H1 (cell line): ENCODE results near the gene OR52A5. TPM values are rescaled to one million over a fixed set of nuclear protein-coding genes. Genes with fewer than 3 reads are reported as not detected.

Source experiments
- CTCF ChIA-PET: fragments of 300-600 bp; sonication (Branson Sonifier 250); formaldehyde crosslinking; loops from one replicate; lab custom pipeline; 2021; ENCODE audit not compliant: partially characterized antibody; lab: Charles Lee
- POLR2A ChIA-PET: fragments of 300-600 bp; sonication (Branson Sonifier 250); formaldehyde crosslinking; loops from one replicate; lab custom pipeline; 2021; ENCODE audit warnings: inconsistent platforms; ENCODE audit not compliant: partially characterized antibody; lab: Charles Lee
- DNase-seq, 2 experiments: peaks; one replicate each; pipeline versions ENCODE4 v3.0.0 to v3.0.0-alpha.2; 2010 to 2022; ENCODE audit warnings: low spot score in 2 of 2, low read depth in 1 of 2, mixed read lengths in 1 of 2
- FAIRE-seq: peaks from 2 replicates; lab custom pipeline; 2011; peaks lifted over from hg19 to GRCh38; lab: Jason Lieb, UNC
- H2AFZ ChIP-seq: 2 replicates; pipeline ENCODE4 v1.8.1; 2012; ENCODE audit warnings: low read length, inconsistent platforms
- H2AK5ac ChIP-seq: 2 replicates; pipeline ENCODE4 v1.6.1; 2013; ENCODE audit warnings: low read depth, low read length
- H2BK120ac ChIP-seq: replicated peaks from 2 replicates; pipeline ENCODE3; 2013; ENCODE audit warnings: low read depth, low read length, inconsistent platforms
- H2BK12ac ChIP-seq: 2 replicates; pipeline ENCODE4 v1.6.1; 2013; ENCODE audit warnings: low read depth, low read length
- H2BK15ac ChIP-seq: 2 replicates; pipeline ENCODE4 v1.6.1; 2013; ENCODE audit warnings: low read length
- H2BK20ac ChIP-seq: 2 replicates; pipeline ENCODE4 v1.6.1; 2013; ENCODE audit warnings: low read length
- H2BK5ac ChIP-seq: 2 replicates; pipeline ENCODE4 v1.6.1; 2013; ENCODE audit warnings: low read depth, low read length
- H3K14ac ChIP-seq: 2 replicates; pipeline ENCODE4 v1.6.1; 2013; ENCODE audit warnings: inconsistent platforms; ENCODE audit not compliant: insufficient read length
- H3K18ac ChIP-seq: 2 replicates; pipeline ENCODE4 v1.6.1; 2013; ENCODE audit warnings: low read length; ENCODE audit errors: extremely low read depth
- H3K23ac ChIP-seq: 2 replicates; pipeline ENCODE4 v1.6.1; 2013; ENCODE audit warnings: inconsistent platforms; ENCODE audit not compliant: insufficient read length
- H3K23me2 ChIP-seq: 2 replicates; pipeline ENCODE4 v1.6.1; 2013; ENCODE audit warnings: low read depth, low read length
- H3K27ac ChIP-seq: 2 replicates; pipeline ENCODE4 v1.6.1; 2011; ENCODE audit warnings: low read depth, low read length, inconsistent platforms
- H3K27me3 ChIP-seq, 4 experiments: replicated peaks in 1 of 4; 1 replicate in 1 of 4; 2 replicates in 3 of 4; pipeline versions ENCODE4 v1.6.1 to v1.8.1; 2011 to 2013; ENCODE audit warnings: low read length in 3 of 4, mild to moderate bottlenecking in 3 of 4, inconsistent platforms in 2 of 4, mixed read lengths in 2 of 4, moderate library complexity in 1 of 4; ENCODE audit not compliant: control insufficient read depth in 3 of 4, insufficient read depth in 3 of 4; ENCODE audit errors: extremely low read depth in 1 of 4
- H3K36me3 ChIP-seq, 4 experiments: 2 replicates each; pipeline versions ENCODE4 v1.6.1 to v1.8.1; 2011 to 2013; ENCODE audit warnings: mild to moderate bottlenecking in 4 of 4, low read length in 3 of 4, moderate library complexity in 2 of 4, control low read depth in 1 of 4, inconsistent platforms in 1 of 4; ENCODE audit not compliant: insufficient read depth in 4 of 4, control insufficient read depth in 2 of 4
- H3K4ac ChIP-seq: replicated peaks from 2 replicates; pipeline ENCODE3; 2013; ENCODE audit warnings: low read length, low read depth, mixed read lengths, inconsistent platforms; ENCODE audit not compliant: insufficient read length
- H3K4me1 ChIP-seq, 4 experiments: replicated peaks in 1 of 4; 1 replicate in 1 of 4; 2 replicates in 3 of 4; pipeline versions ENCODE4 v1.6.1 to v1.8.1; 2011 to 2013; ENCODE audit warnings: low read length in 3 of 4, inconsistent platforms in 2 of 4, mixed read lengths in 1 of 4; ENCODE audit not compliant: insufficient read depth in 4 of 4, control insufficient read depth in 3 of 4
- H3K4me2 ChIP-seq, 2 experiments: 2 replicates each; pipeline versions ENCODE4 v1.6.1 to v1.8.1; 2011 to 2013; ENCODE audit warnings: low read depth in 2 of 2, low read length in 2 of 2, control low read depth in 1 of 2, inconsistent platforms in 1 of 2, mild to moderate bottlenecking in 1 of 2; ENCODE audit not compliant: insufficient read depth in 1 of 2
- H3K4me3 ChIP-seq, 4 experiments: fragments of 200-600, 300-600 bp in 1 of 4; sonication (generic), shearing (Covaris generic), sonication (Bioruptor Twin) in 1 of 4; 2 replicates each; pipeline versions ENCODE4 v1.5.1 to v1.8.1; 2011 to 2016; ENCODE audit warnings: low read length in 4 of 4, low read depth in 3 of 4, control low read depth in 2 of 4, inconsistent platforms in 2 of 4, mild to moderate bottlenecking in 2 of 4, mixed read lengths in 1 of 4, moderate library complexity in 1 of 4; ENCODE audit not compliant: insufficient read depth in 2 of 4; ENCODE audit errors: extremely low read depth in 1 of 4
- H3K56ac ChIP-seq: replicated peaks from 2 replicates; pipeline ENCODE3; 2013; ENCODE audit warnings: low read depth, mild to moderate bottlenecking, mixed read lengths, low read length, inconsistent platforms; ENCODE audit not compliant: insufficient read length
- H3K79me1 ChIP-seq: 2 replicates; pipeline ENCODE4 v1.6.1; 2013; ENCODE audit warnings: low read depth, low read length, control low read depth
- H3K79me2 ChIP-seq, 2 experiments: 2 replicates each; pipeline versions ENCODE4 v1.6.1 to v1.8.1; 2012 to 2013; ENCODE audit warnings: low read length in 2 of 2, mild to moderate bottlenecking in 2 of 2, inconsistent platforms in 1 of 2; ENCODE audit not compliant: insufficient read depth in 2 of 2, control insufficient read depth in 1 of 2
- H3K9ac ChIP-seq, 4 experiments: replicated peaks in 1 of 4; 1 replicate in 1 of 4; 2 replicates in 3 of 4; pipeline versions ENCODE4 v1.6.1 to v1.8.1; 2011 to 2013; ENCODE audit warnings: low read depth in 3 of 4, low read length in 3 of 4, control low read depth in 2 of 4, mild to moderate bottlenecking in 2 of 4, moderate library complexity in 2 of 4, inconsistent platforms in 1 of 4; ENCODE audit errors: extremely low read depth in 1 of 4
- H3K9me3 ChIP-seq, 2 experiments: 2 replicates each; pipeline versions ENCODE4 v1.6.1 to v1.8.1; 2012 to 2013; ENCODE audit warnings: mild to moderate bottlenecking in 2 of 2, moderate library complexity in 2 of 2, control low read depth in 1 of 2, inconsistent platforms in 1 of 2, low read depth in 1 of 2, low read length in 1 of 2, mixed read lengths in 1 of 2; ENCODE audit not compliant: insufficient read depth in 2 of 2
- H4K20me1 ChIP-seq, 2 experiments: replicated peaks in 1 of 2; 2 replicates each; pipeline versions ENCODE3 to v1.8.1; 2011 to 2013; ENCODE audit warnings: inconsistent platforms in 2 of 2, low read length in 2 of 2, mild to moderate bottlenecking in 1 of 2; ENCODE audit not compliant: insufficient read depth in 2 of 2, control insufficient read depth in 1 of 2
- H4K5ac ChIP-seq: 2 replicates; pipeline ENCODE4 v1.6.1; 2013; ENCODE audit warnings: low read length, low read depth, mixed read lengths, inconsistent platforms; ENCODE audit not compliant: insufficient read length
- H4K8ac ChIP-seq: 2 replicates; pipeline ENCODE4 v1.8.0; 2013; ENCODE audit warnings: mild to moderate bottlenecking, moderate library complexity, low read length, inconsistent platforms; ENCODE audit not compliant: insufficient read depth; ENCODE audit errors: extremely low read depth
- H4K91ac ChIP-seq: replicated peaks from 2 replicates; pipeline ENCODE3; 2013; ENCODE audit warnings: low read length, mixed read lengths, inconsistent platforms; ENCODE audit not compliant: insufficient read length
- ATF3 ChIP-seq: IDR thresholded peaks from 2 replicates; pipeline ENCODE4 v1.6.1; 2011; ENCODE audit warnings: low read depth, mild to moderate bottlenecking, low read length; ENCODE audit not compliant: insufficient read depth
- CBX8 ChIP-seq: fragments of 300-800, 300-1000 bp; sonication (generic); IDR thresholded peaks from 2 replicates; pipeline ENCODE4 v1.7.1; 2016; ENCODE audit warnings: low read depth, low read length, borderline replicate concordance
- CEBPB ChIP-seq: IDR thresholded peaks from 2 replicates; pipeline ENCODE4 v1.6.1; 2012; ENCODE audit warnings: low read depth, low read length
- CHD1 ChIP-seq: IDR thresholded peaks from 2 replicates; pipeline ENCODE4 v1.6.1; 2012; ENCODE audit warnings: low read depth, low read length, improper control_type of control experiment
- CTBP2 ChIP-seq: IDR thresholded peaks from 2 replicates; pipeline ENCODE4 v1.7.0; 2011; ENCODE audit warnings: borderline replicate concordance, mild to moderate bottlenecking, moderate library complexity, mixed read lengths, low read length; ENCODE audit not compliant: insufficient read depth, insufficient read length
- FOSL1 ChIP-seq: IDR thresholded peaks from 2 replicates; pipeline ENCODE4 v1.6.1; 2011; ENCODE audit warnings: mild to moderate bottlenecking, low read depth, low read length, moderate library complexity; ENCODE audit not compliant: insufficient read depth
- JUN ChIP-seq: IDR thresholded peaks from 2 replicates; pipeline ENCODE4 v1.6.1; 2011; ENCODE audit warnings: low read depth, mild to moderate bottlenecking, improper control_type of control experiment, low read length
- POU5F1 ChIP-seq: IDR thresholded peaks from 2 replicates; pipeline ENCODE4 v1.6.1; 2011; ENCODE audit warnings: low read depth, mild to moderate bottlenecking, low read length, moderate library complexity
- SIRT6 ChIP-seq: IDR thresholded peaks from one replicate; pipeline ENCODE4 v1.7.1; 2012; ENCODE audit warnings: low read length, inconsistent platforms
- YY1 ChIP-seq: IDR thresholded peaks from 2 replicates; pipeline ENCODE4 v1.6.1; 2011; ENCODE audit warnings: low read depth, mild to moderate bottlenecking, low read length
- ZNF274 ChIP-seq: IDR thresholded peaks from 2 replicates; pipeline ENCODE4 v1.7.0; 2012; ENCODE audit warnings: low read length, borderline replicate concordance; ENCODE audit errors: extremely low read depth
- WGBS, 2 experiments: shearing (Covaris generic) in 1 of 2; methylation state at CpG; one replicate each; pipeline versions ENCODE4 v1.1.6 to v1.1.7; 2013 to 2015; ENCODE audit warnings: low lambda C conversion rate in 2 of 2, mixed read lengths in 2 of 2, inconsistent platforms in 1 of 2, low coverage in 1 of 2, missing lambda C conversion rate in 1 of 2; ENCODE audit not compliant: insufficient replicate concordance in 2 of 2, insufficient coverage in 1 of 2, insufficient read length in 1 of 2; ENCODE audit errors: extremely low coverage in 1 of 2, missing lambda C conversion rate in 1 of 2; 5-methylcytosine and 5-hydroxymethylcytosine counted together
- polyA plus RNA-seq, 7 experiments: library from polyadenylated mRNA; depleted of rRNA in 3 of 7; stranded (reverse) in 5 of 7; unstranded in 2 of 7; fragments of >200 nt in 5 of 7; fragments of 200-250 nt in 2 of 7; gene quantifications; 1 replicate in 5 of 7; 2 replicates in 1 of 7; 4 replicates in 1 of 7; pipeline versions ENCODE4 v1.2.1 to v1.2.3, GENCODE V29; 2011 to 2013; ENCODE audit warnings: missing spikeins in 2 of 7, mixed read lengths in 2 of 7
- total RNA-seq: library from RNA; stranded (reverse); fragmentation: NEBNext Ultra II Directional; extraction: Animal tissue kit (Norgen Biotek cat#: 25700); gene quantifications from 2 replicates; pipeline ENCODE4 v1.2.1, GENCODE V29; 2021
- TF ChIP-seq, protein P1 (sequence below): IDR thresholded peaks from 2 replicates; pipeline ENCODE4 v1.6.1; 2012; ENCODE audit warnings: inconsistent platforms

The OR52A5 gene
- total and polyA plus RNA-seq, 2 of the 8 experiments (the other 6 are each of a cell fraction or from before 2014, with no cell fraction given) = 0.02 to 0.11 TPM

DNA sequence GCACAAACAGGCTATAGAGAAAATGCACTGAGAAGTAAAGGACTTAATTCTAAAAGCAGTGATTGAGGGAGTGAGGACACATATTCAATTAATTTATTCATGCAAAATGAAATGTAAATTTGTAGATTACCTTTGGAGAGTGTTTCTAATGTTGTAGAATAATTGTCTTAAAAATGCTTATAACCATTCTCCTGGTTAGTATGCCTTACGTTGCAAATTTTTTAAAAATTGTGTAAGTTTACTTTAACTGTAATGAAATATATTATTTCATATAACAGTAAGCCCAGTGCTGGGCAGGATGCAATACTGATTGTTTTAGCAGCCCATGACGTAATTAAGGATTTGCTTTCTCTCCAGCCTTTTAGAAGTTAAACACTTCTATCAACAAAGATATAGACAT is 42.1 kb downstream of the OR52A5 start:
- H3K23ac ChIP-seq = no peak overlapping the region
- H4K5ac ChIP-seq = no peak overlapping the region
- H3K23me2 ChIP-seq = no peaks in the 10 kb centered on the region
- no peak overlapping the region for H4K91ac ChIP-seq
- H3K4me1 ChIP-seq = no peaks in the 10 kb centered on the region
- H3K14ac ChIP-seq = no peak overlapping the region
- H2AK5ac ChIP-seq = no peak overlapping the region
- TF ChIP-seq JUN (no peak), POU5F1 (no peak), FOSL1 (no peak), CEBPB (no peak), ATF3 (no peak), YY1 (no peak), CHD1 (no peak), CBX8 (no peak), ZNF274 (no peak), CTBP2 (no peak), SIRT6 (no peak)
- TF ChIP-seq, protein P1, sequence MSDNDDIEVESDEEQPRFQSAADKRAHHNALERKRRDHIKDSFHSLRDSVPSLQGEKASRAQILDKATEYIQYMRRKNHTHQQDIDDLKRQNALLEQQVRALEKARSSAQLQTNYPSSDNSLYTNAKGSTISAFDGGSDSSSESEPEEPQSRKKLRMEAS = no peak
- TF ChIP-seq, all 59 proteins: peak for 0
- H3K4me2 ChIP-seq = no peak overlapping the region
- no peak overlapping the region for H2BK5ac ChIP-seq
- POLR2A ChIA-PET = no interaction called here
- CTCF ChIA-PET = no interaction called here
- H3K27ac ChIP-seq = no peak overlapping the region
- no peak overlapping the region for H3K18ac ChIP-seq
- H3K79me1 ChIP-seq = no peaks in the 10 kb centered on the region
- H3K56ac ChIP-seq = no peak overlapping the region
- H3K9me3 ChIP-seq = no peaks in the 10 kb centered on the region
- H3K79me2 ChIP-seq = no peaks in the 10 kb centered on the region
- H2BK12ac ChIP-seq = no peak overlapping the region
- DNase-seq = no peak
- no peak overlapping the region for H3K4me3 ChIP-seq
- no peak overlapping the region for H2AFZ ChIP-seq
- no peak overlapping the region for H2BK120ac ChIP-seq
- H3K4ac ChIP-seq = no peak overlapping the region
- FAIRE-seq = no peak
- H3K9ac ChIP-seq = no peak overlapping the region
- H4K8ac ChIP-seq = no peak overlapping the region
- H2BK20ac ChIP-seq = no peak overlapping the region
- no peaks in the 10 kb centered on the region for H4K20me1 ChIP-seq
- no peaks in the 10 kb centered on the region for H3K27me3 ChIP-seq
- H2BK15ac ChIP-seq = no peak overlapping the region
- WGBS, 2 experiments = 93% methylated on average over 2 of the region's 2 CpGs; no CpG with 5 or more reads in 1 of the 2 experiments
- H3K36me3 ChIP-seq = no peaks in the 10 kb centered on the region
